ENCODE data around the gene LRP1B. TPM values are rescaled to one million over a fixed set of nuclear protein-coding genes. Genes with fewer than 3 reads are reported as not detected.
A peak's percentile ranks its signal among the peaks of the same experiment; 100 is the strongest.

LRP1B gene
- total RNA-seq (2014; rRNA removed; shearing (Covaris generic)) = 0.03 TPM in 2 replicates
- 0.04 and 0.10 TPM in 2 replicates for polyA plus RNA-seq (2015; cell fraction: cytosol; rRNA removed)
- polyA plus RNA-seq (2015; cell fraction: nucleus; rRNA removed) = 0.05 and 0.08 TPM in 2 replicates

DNA sequence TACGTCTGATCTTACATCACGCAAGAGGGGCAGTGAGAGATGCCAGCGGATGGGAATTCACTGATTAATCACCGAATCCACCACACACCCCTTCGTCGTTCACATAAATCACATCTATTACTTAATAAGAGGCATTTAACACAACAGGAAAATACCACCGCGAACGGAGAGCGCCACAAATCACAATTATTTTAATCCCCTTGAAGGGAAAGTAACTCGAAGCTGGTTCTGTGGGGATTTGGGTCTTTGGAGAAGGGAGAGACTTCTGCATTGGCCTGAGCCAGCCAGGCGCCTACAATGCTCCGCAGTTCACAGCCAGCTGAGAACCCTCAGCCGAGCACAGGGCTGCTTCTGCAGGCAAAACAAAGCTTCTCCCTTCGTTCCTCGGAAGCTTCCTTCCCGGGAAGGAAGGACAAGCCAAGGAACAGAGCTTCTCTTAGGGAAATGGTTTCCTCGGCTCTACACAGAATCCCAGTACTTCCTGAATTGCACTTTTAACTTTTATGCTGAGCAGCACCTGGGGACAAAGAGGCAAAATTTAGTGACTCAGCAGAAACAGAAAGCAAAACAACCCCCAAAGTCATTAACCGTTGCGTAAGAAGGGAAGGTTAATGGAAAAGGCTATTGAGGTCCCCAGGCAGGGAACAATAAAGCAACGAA lies at the start of gene LRP1B:
TSS of gene LRP1B (minus strand) at position 7 of the 660 bp plus-strand sequence. CDS start 287 bp downstream, outside the sequence.
- in situ Hi-C loops (cut with HindIII; ENCODE audit: low pct_unique_long_range_greater_than_20kb, low sequenced_read_pairs) = no loop called here
- DNase-seq (ENCODE audit: low read depth, low spot score) = peak; percentile 28

DNA sequence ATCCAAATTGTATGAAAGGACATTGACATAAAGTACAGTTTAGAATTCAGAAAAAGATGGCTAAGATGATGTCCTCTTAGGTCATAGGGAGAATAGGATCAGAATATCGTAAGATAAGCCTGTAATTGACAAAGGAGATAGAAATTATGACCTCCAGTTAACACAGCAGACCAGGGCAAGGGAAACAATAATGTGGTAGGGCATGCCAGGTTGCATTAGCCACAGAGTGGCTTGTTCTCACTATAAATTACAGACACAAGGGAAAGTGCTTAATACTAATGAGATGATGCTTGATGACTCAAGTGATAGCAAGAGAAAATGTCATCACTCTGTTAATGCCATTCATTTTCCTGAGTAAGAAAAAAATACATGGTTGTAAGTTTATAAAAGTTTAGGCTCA lies 48.9 kb upstream of the LRP1B start:
- in situ Hi-C loops (cut with HindIII; ENCODE audit: low pct_unique_long_range_greater_than_20kb, low sequenced_read_pairs) = no loop called here
- DNase-seq (ENCODE audit: low read depth, low spot score) = no peak

DNA sequence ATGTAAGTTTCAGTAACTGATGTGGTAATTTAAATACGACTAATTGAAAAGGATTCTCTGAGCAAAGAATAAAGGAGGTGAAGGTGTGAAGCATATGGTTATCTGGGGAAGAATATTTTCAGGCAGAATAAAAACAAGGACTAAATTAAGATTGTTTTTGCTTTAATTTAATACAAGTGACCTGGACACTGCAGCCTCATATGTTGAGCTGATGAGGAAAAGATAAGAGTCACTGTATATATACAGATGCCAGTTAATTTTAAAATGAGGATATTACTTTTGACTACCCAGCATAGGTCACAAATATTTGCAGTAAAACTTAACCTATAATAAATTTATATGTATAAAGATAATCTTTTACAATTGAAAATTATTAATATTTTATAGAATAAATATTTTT lies 47.8 kb upstream of the LRP1B start:
- DNase-seq (ENCODE audit: low read depth, low spot score) = no peak

DNA sequence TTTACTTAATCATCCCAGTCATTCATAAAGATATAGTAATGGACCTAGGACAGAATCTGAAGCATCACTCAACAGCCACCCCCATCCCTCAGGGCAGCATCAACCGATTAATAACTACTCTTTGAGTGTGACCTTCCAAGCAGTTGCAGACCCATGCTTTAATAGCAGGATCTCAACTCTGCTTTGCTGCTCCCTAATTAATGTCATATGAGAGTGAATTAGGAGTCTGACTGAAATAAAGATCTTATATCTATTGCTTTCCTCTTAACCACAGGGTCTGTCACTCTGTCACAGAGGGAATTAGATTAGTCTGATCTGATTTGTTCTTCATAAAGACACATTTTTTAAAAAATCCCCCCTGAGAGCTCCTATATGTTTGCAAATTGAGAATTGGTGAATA lies 46.1 kb upstream of the LRP1B start:
- in situ Hi-C loops (cut with HindIII; ENCODE audit: low pct_unique_long_range_greater_than_20kb, low sequenced_read_pairs) = no loop called here
- no peak for DNase-seq (ENCODE audit: low read depth, low spot score)

More for the DNA sequence above, 47.8 kb upstream of the LRP1B start:
- in situ Hi-C loops (cut with HindIII; ENCODE audit: low pct_unique_long_range_greater_than_20kb, low sequenced_read_pairs) = no loop called here

DNA sequence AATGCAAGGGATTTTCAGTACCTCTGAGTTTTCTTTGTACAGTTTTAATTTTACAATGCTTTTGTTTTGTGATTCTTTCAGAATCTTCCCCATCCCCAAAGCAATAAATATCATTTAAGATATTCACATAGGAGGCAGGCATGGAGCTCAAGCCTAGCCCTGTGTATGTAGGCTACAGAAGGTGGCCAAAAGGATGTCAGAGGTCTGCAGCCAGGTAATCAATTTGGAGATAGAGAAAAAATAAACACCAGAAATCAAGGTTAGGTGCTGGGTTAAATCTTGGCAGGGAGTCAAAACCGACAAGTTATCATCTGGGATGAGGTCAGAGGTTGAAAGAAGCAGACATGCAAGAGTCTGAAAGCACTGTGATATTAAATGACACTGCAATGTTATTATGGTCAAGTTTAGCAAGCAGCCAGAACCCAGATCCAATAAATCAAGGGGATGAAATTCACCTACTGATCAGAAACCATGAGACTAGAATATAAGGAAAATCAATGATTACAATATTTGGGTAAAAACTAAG lies 45.1 kb upstream of the LRP1B start:
- in situ Hi-C loops (cut with HindIII; ENCODE audit: low pct_unique_long_range_greater_than_20kb, low sequenced_read_pairs) = no loop called here

DNA sequence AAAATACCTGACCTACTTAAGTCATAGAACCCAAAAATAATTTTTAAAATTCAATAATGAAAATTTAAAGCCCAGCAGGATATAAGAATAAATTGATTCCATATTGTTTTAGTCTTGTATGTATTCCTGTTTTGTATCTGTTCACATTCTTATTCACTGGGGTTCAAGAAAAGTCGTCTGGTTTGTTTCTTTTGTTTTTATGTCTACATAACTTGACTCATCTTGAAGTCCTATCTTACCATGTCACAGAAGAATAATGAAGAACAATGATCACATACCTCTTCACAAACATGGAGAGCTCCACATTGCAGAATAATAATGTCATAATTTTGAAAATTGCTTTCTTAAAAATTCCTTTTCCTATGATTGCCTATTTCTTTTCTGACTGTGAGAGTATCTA lies 43.4 kb upstream of the LRP1B start:
- no peak for DNase-seq (ENCODE audit: low read depth, low spot score)
- in situ Hi-C loops (cut with HindIII; ENCODE audit: low pct_unique_long_range_greater_than_20kb, low sequenced_read_pairs) = no loop called here

More for the DNA sequence above, 45.1 kb upstream of the LRP1B start:
- no peak for DNase-seq (ENCODE audit: low read depth, low spot score)

DNA sequence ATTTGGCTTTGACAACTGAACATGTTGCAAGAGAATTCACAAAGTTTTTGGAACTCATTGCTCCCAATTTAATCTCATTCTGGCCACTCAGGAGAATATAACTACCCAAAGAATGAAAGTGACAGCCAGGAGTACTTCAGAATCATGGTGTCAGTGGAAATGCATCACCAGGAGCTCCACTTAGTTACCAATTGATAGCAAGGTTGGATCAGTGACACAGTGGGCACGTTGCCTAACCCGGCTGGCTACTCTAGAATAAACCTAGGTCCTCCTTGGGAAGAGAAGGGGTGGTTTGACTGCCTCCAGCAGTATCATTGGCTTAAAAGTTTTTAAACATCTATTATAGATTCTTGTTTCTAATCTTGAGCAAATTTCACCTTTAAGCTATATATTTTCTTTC lies 40.0 kb upstream of the LRP1B start:
- in situ Hi-C loops (cut with HindIII; ENCODE audit: low pct_unique_long_range_greater_than_20kb, low sequenced_read_pairs) = no loop called here
- no peak for DNase-seq (ENCODE audit: low read depth, low spot score)

DNA sequence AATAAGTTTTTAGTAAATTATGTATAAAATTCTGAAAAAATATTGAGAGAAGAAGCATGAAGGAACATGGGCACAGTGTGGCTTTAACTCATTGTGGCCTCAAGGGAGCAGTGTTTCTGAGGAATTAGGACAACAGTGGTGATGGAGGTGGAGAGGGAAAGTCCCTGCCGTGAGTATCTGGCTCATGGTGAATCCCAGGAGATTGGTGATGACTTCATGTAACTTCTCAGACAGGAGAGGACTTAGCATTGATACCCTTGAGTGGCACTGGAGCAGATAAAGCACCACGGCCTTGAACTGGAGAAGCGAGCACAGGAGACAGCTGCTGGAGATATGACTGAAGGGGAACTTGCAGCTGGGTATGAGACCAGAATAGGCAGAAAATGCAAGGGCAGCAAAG lies 35.0 kb upstream of the LRP1B start:
- in situ Hi-C loops (cut with HindIII; ENCODE audit: low pct_unique_long_range_greater_than_20kb, low sequenced_read_pairs) = no loop called here
- peak; percentile 65 for DNase-seq (ENCODE audit: low read depth, low spot score)

DNA sequence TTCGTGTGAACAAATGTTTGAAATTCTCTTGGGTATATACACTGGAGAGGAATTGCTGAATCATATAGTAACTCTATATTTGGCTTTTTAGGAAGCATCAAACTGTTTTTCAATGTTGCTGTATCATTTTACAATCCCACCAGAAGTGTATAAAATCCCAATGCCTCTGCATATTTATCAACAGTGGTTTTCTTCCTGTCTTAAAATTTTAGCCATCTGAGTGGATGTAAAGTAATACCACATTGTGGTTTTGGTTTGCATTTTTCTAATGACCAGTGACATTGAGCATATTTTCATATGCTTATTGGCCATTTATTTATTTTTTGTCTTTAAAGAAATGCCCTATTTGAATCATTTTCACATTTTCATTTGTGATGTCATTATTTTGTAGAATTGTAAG lies 22.8 kb upstream of the LRP1B start:
- DNase-seq (ENCODE audit: low read depth, low spot score) = no peak
- in situ Hi-C loops (cut with HindIII; ENCODE audit: low pct_unique_long_range_greater_than_20kb, low sequenced_read_pairs) = no loop called here

DNA sequence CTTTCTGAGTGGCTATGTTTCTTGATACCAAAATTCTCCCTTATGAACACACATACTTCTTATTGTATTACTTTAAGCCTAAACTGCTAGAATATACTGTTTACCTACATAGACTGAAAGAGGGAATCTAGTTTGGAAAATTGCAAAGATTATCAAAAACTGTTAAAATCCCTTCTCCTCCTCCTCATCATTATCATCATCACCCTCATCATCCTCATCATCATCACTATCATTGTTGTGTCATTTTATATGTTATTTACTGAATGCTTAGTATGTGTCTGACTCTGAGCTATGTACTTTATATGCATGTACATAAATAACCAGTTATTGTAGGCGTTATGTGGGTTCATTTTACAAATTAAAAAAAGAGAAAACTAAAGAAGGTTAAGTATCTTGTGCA lies 19.6 kb upstream of the LRP1B start:
- in situ Hi-C loops (cut with HindIII; ENCODE audit: low pct_unique_long_range_greater_than_20kb, low sequenced_read_pairs) = no loop called here

DNA sequence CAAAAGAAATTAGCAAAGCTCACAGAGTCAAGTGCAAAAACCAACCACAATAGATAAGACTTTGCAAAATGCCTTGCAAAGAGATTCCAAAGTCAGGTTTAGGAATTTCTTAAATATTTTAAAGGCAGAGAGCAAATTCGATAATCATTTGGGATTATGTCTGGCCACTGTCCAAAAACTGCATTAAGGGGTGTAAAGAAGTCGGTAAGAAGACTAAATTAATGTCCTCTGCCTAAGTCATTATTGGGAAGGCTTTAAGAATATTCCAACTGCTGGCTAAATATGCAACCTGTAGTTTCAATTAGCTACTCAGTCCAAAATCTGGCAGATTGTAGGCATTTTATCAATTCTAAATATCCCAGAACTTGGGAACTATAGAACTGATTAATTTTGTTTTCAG lies 13.7 kb upstream of the LRP1B start:
- no peak for DNase-seq (ENCODE audit: low read depth, low spot score)
- in situ Hi-C loops (cut with HindIII; ENCODE audit: low pct_unique_long_range_greater_than_20kb, low sequenced_read_pairs) = no loop called here

More for the DNA sequence above, 19.6 kb upstream of the LRP1B start:
- DNase-seq (ENCODE audit: low read depth, low spot score) = no peak

DNA sequence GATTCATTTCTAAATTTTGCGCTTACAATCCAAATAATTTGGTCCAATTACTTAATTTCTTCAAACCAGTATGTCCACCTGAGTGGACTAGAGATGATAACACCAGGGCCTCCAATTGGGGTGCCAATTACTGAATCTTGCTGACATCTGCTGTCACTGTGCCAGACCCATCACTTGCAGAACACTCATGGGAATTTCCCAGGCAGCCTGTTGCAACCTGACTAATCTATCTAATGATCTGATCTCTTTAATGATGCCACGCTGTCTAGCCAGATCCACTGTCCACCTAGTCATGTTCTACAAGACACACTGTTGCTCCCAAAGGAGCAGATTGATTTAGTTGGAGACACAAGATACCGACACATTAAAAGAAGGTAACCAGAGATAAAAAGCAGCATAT lies 11.8 kb upstream of the LRP1B start:
- in situ Hi-C loops (cut with HindIII; ENCODE audit: low pct_unique_long_range_greater_than_20kb, low sequenced_read_pairs) = no loop called here
- DNase-seq (ENCODE audit: low read depth, low spot score) = no peak

DNA sequence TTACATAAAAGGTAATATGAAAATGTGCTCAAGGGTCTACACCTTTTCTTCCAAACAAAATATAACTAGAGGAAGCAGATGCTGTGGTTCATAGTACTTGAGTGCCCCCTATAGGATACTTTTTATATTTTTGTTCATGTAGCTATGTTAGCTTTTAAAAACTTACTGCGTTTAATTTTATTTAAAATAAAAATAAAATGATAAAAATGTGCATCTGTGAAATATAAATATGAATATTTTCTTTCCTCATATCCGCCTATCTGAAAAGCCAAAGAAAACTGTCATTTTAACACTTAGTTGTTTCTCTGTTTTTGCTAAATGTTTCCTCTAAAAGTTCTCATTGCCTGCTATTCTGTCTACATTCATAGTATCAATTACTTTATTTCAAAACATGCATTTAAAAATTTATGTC lies 9.6 kb upstream of the LRP1B start:
- in situ Hi-C loops (cut with HindIII; ENCODE audit: low pct_unique_long_range_greater_than_20kb, low sequenced_read_pairs) = no loop called here
- peak; percentile 56 for DNase-seq (ENCODE audit: low read depth, low spot score)

DNA sequence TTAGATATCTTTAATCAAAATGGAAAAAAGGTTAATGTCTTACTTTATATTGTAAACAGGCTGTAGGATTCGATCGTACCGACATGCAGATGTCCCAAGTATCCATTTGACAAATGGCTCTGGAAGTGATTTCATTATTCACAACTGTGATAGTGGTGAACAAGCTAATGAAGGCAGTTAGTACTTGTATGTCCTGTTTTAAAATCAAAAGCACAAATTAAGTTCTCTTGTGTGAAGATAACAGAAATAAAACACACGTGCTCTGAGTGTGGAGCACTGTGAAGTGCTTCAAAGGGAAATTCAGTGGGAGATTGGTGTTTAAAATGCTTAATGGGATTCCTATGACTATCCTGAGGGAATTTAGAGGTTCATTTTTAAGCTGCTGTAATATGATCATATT lies 8.6 kb upstream of the LRP1B start:
- in situ Hi-C loops (cut with HindIII; ENCODE audit: low pct_unique_long_range_greater_than_20kb, low sequenced_read_pairs) = no loop called here
- no peak for DNase-seq (ENCODE audit: low read depth, low spot score)

DNA sequence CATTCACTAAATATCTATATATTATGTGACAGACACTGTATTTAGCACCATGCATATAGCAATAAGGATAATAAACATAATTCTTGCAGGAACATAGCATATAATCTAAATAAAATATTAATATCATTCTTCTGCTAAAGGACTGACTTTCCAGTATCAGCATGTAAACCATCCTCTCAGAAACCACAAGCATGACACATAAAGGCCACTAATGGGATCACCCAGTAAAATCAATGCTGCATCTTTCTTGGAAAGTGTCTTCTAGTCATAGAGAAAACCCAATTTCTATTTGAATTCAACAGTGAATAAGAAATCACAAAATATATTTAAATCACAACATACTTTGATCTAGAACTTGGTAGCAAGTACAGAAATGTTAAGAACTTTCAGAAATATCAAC lies 5.8 kb upstream of the LRP1B start:
- no peak for DNase-seq (ENCODE audit: low read depth, low spot score)
- in situ Hi-C loops (cut with HindIII; ENCODE audit: low pct_unique_long_range_greater_than_20kb, low sequenced_read_pairs) = no loop called here

DNA sequence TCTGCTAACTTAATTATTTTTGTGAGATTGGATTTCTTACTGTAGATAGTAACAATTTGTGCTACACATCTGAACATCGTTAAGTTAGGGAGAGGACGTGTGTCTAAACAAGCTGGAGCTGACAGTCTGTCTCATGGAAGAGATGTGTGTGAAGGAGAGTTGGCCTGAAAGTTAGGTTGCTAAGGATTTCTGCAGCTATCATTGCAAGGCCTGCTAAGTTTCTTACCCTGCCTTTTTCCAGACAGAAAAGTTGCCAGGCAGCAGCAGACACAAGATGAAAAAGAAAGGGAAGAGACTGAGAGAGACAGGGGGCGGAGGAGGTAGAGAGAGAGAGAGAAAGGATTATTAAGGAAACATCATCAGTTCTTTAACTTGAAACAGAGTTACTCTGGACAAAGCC lies 4.1 kb upstream of the LRP1B start:
- no peak for DNase-seq (ENCODE audit: low read depth, low spot score)
- in situ Hi-C loops (cut with HindIII; ENCODE audit: low pct_unique_long_range_greater_than_20kb, low sequenced_read_pairs) = no loop called here

DNA sequence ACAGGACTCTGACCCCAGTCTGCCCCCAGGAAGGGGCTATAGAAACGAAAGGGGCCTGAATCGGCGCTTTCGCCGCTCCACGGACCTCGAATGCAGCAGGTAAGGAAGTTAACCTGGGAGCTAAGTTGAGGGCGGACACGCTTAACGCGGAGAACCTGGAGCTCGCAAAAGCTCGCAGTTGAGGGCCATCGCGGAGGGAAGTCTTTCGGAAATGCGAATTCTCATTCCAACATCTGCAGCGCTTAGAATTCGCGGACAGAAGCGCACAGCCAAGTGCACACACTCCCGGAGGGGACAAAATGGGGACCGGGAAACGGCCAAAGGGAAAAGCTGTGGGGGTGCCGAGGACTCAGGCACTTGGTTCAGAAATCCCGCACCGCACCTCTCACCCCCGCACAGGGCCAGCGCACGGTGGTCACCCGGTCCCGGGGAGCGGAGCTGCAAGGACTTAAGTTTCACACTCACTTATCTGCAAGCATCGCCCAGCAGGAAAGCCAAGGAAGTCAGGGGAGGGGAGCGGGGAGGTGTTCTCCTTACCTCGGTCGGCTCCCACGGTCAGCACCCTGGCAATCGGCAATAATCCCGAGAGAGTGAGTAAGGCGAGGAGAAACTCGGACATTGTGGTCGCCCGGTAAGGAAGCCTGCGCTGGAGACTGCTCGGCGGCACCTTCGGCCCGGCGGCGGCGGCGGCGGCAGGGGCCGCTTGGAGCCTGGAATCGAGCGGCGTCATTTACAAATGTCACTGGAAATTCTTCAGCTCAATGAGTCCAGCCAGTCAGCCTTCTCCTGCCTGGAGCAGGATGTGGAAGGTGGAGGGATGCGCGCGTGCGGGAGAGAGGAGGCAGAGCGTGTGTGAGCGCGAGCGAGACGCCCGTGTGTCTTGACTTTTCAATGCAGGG lies 456 bp downstream of the LRP1B start:
- in situ Hi-C loops (cut with HindIII; ENCODE audit: low pct_unique_long_range_greater_than_20kb, low sequenced_read_pairs) = no loop called here
- DNase-seq (ENCODE audit: low read depth, low spot score) = peak; percentile 21

DNA sequence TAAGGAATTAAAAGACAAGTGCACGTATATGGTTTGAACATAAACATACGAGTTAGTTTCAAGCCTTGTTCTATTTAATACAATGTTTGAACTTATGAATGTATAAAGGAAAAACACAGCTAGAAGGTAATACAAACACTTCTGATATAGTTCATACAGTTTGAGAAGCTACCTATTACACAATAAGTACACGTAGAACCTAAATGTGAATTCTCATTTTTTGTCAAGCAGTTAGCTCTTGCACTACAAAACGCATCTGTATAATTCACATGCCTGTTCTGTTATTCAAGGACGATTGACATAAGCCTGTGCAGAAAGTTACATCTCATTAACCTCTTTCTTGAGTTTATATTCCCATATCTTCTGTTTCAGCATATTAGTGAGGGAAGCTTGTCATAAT lies 2.7 kb downstream of the LRP1B start:
- DNase-seq (ENCODE audit: low read depth, low spot score) = no peak

More for the DNA sequence above, 2.7 kb downstream of the LRP1B start:
- in situ Hi-C loops (cut with HindIII; ENCODE audit: low pct_unique_long_range_greater_than_20kb, low sequenced_read_pairs) = no loop called here

Data from SK-MEL-5 (cell line).